Measurements from ENCODE around the gene MANBA. TPM values are rescaled to one million over a fixed set of nuclear protein-coding genes. Genes with fewer than 3 reads are reported as not detected.

MANBA gene
- total and polyA plus RNA-seq, 2 of the 4 experiments (the other 2 are of a cell fraction) = 11.5 to 17.2 TPM

DNA sequence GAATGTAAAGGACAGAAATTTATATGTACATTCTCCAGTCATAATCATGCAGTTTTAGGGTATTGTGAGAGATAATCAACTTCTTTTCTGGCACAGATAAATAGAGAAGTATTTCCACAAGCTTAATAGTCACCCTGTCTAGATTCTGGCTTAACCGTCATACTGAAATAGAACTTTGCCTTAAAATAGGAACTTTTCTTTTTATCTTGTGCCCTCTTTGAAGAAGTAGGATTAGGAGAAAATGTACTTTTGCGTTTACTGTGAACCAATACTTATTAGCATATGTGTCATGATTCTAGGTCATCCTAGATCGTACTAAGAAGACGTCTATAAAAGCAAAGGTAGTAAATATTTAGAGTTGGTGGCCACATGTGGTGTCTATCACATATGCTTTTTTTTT is 164.2 kb downstream of the MANBA start:
- ChIA-PET CTCF (no interaction called here), POLR2A (ENCODE audit: unreplicated experiment) (no interaction called here)
- H3K9me1 ChIP-seq (ENCODE audit: insufficient read depth, low read length) = peaks cover 6% of the 10 kb centered on the region
- WGBS, 2 experiments (ENCODE audit: extremely low coverage in 2 of 2, insufficient read length in 1 of 2) = no CpG with 5 or more reads among the region's 4 CpGs
- H3K4me2 ChIP-seq (ENCODE audit: low read depth, low read length) = no peak overlapping the region
- H2BK20ac ChIP-seq (ENCODE audit: low read depth, low read length) = no peak overlapping the region
- no peak overlapping the region for H4K5ac ChIP-seq (ENCODE audit: low read depth, low read length)
- DNase-seq = no peak
- TF ChIP-seq, protein P1, sequence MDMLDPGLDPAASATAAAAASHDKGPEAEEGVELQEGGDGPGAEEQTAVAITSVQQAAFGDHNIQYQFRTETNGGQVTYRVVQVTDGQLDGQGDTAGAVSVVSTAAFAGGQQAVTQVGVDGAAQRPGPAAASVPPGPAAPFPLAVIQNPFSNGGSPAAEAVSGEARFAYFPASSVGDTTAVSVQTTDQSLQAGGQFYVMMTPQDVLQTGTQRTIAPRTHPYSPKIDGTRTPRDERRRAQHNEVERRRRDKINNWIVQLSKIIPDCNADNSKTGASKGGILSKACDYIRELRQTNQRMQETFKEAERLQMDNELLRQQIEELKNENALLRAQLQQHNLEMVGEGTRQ (IDR thresholded peaks at IDR 0.05; ENCODE audit: low read depth, low read length) = no peak
- no peak for TF ChIP-seq MAZ (IDR thresholded peaks at IDR 0.05; ENCODE audit: borderline replicate concordance, low read depth, low read length)
- TF ChIP-seq BHLHE40 (IDR thresholded peaks at IDR 0.05; ENCODE audit: low read depth, low read length) = no peak
- TF ChIP-seq, protein P2, sequence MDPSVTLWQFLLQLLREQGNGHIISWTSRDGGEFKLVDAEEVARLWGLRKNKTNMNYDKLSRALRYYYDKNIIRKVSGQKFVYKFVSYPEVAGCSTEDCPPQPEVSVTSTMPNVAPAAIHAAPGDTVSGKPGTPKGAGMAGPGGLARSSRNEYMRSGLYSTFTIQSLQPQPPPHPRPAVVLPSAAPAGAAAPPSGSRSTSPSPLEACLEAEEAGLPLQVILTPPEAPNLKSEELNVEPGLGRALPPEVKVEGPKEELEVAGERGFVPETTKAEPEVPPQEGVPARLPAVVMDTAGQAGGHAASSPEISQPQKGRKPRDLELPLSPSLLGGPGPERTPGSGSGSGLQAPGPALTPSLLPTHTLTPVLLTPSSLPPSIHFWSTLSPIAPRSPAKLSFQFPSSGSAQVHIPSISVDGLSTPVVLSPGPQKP (IDR thresholded peaks at IDR 0.05; ENCODE audit: borderline replicate concordance, low read depth, low read length) = no peak
- no peak for TF ChIP-seq SMC3 (IDR thresholded peaks at IDR 0.05; ENCODE audit: low read depth, low read length)
- dilution Hi-C loops (cut with HindIII; ENCODE audit: low sequenced_read_pairs, unreplicated experiment) (no loop called here), intact Hi-C loops (cut with micrococcal nuclease) (loop anchor here (10.0 kb wide), 1 partner anchor 92 kb away; the partner anchor contains the start of gene NFKB1), in situ Hi-C loops (cut with MboI; ENCODE audit: low sequenced_read_pairs) (no loop called here)
- H3K36me3 ChIP-seq (ENCODE audit: control insufficient read depth, insufficient read depth, low read length) = peaks cover 24% of the 10 kb centered on the region
- H3K27me3 ChIP-seq (ENCODE audit: control insufficient read depth, insufficient read depth, low read length) = no peaks in the 10 kb centered on the region
- no peak overlapping the region for H2AK9ac ChIP-seq (replicated peaks; ENCODE audit: low read depth, low read length, poor library complexity)
- no peak overlapping the region for H3K4ac ChIP-seq (ENCODE audit: low read depth, low read length)
- BruUV-seq (replicated peaks) = no TSS peak
- H3K9ac ChIP-seq (ENCODE audit: low read depth, low read length) = no peak overlapping the region
- no peak for ATAC-seq (ENCODE audit: low read depth)
- H2AK5ac ChIP-seq (ENCODE audit: low read depth, low read length) = no peak overlapping the region
- no peak overlapping the region for H3K23ac ChIP-seq (ENCODE audit: low read depth, low read length)
- H2BK15ac ChIP-seq (ENCODE audit: low read depth, low read length) = no peak overlapping the region
- H2BK5ac ChIP-seq (ENCODE audit: low read depth, low read length, poor library complexity, severe bottlenecking) = no peak overlapping the region
- H4K20me1 ChIP-seq (ENCODE audit: insufficient read depth, low read length) = no peaks in the 10 kb centered on the region
- H3K4me3 ChIP-seq (ENCODE audit: insufficient read depth, low read depth, low read length) = no peak overlapping the region
- H3K18ac ChIP-seq (ENCODE audit: low read depth, low read length) = no peak overlapping the region
- no peaks in the 10 kb centered on the region for H3K9me3 ChIP-seq (ENCODE audit: control insufficient read depth, insufficient read depth, low read length)
- peaks cover 11% of the 10 kb centered on the region for H3K4me1 ChIP-seq (ENCODE audit: control insufficient read depth, insufficient read depth, low read length)
- H4K8ac ChIP-seq (ENCODE audit: low read depth in 2 of 2, low read length in 2 of 2) = no peak overlapping the region
- H2AFZ ChIP-seq (replicated peaks; ENCODE audit: low read length, poor library complexity) = no peak overlapping the region
- no peak overlapping the region for H2BK120ac ChIP-seq (ENCODE audit: low read depth, low read length)
- H4K91ac ChIP-seq (ENCODE audit: insufficient read depth, low read depth, low read length) = no peak overlapping the region
- H3K14ac ChIP-seq (replicated peaks; ENCODE audit: low read depth, low read length) = no peak overlapping the region
- no peak overlapping the region for H3K56ac ChIP-seq (ENCODE audit: extremely low read depth, insufficient read depth, low read length)
- no peak overlapping the region for H3K27ac ChIP-seq (ENCODE audit: insufficient read depth, low read length)
- peaks cover 0 to 3% of the 10 kb centered on the region in 2 experiments; a peak in 2 of 4 replicates for H3K79me1 ChIP-seq (ENCODE audit: low read depth in 1 of 2, low read length in 2 of 2)
